B cell (primary cell): ENCODE data around the gene ARHGAP26. TPM values are rescaled to one million over a fixed set of nuclear protein-coding genes. Genes with fewer than 3 reads are reported as not detected.

Experiments
- ATAC-seq: fragments of 200-7000 bp; cut with Tn5 transposase; one replicate; pipeline ENCODE4 v1.10.0; 2021; ENCODE audit warnings: low read depth, mild to moderate bottlenecking, moderate number of reproducible peaks, moderate library complexity
- CTCF ChIA-PET: fragments of 350-600 bp; sonication (Branson Sonifier 250); formaldehyde crosslinking; loops from one replicate; lab custom pipeline; 2021; ENCODE audit warnings: antibody characterized with exemption, inconsistent platforms; lab: Charles Lee
- POLR2A ChIA-PET: fragments of 350-600 bp; sonication (Branson Sonifier 250); formaldehyde crosslinking; loops from one replicate; lab custom pipeline; 2021; ENCODE audit warnings: antibody characterized with exemption; lab: Charles Lee
- DNase-seq: peaks from one replicate; pipeline ENCODE4 v3.0.0; 2013
- H2AFZ ChIP-seq: 2 replicates; pipeline ENCODE4 v1.6.1; 2012; ENCODE audit warnings: mild to moderate bottlenecking, low read depth, low read length; ENCODE audit not compliant: insufficient read depth, poor library complexity, severe bottlenecking
- H3K27ac ChIP-seq, 2 donors: 1 replicate in 1 of 2; 2 replicates in 1 of 2; pipeline ENCODE4 v1.5.1; 2012 to 2013; ENCODE audit warnings: low read length in 2 of 2, mild to moderate bottlenecking in 2 of 2, moderate library complexity in 1 of 2
- H3K27me3 ChIP-seq, 4 experiments: fragments of 200-600 bp in 1 of 4; sonication (generic) in 1 of 4; replicated peaks in 1 of 4; 1 replicate in 2 of 4; 2 replicates in 2 of 4; pipeline versions ENCODE4 v1.6.1 to v1.7.0; 2013 to 2016; ENCODE audit warnings: low read length in 3 of 4, mild to moderate bottlenecking in 2 of 4, mixed read lengths in 1 of 4, moderate library complexity in 1 of 4; ENCODE audit not compliant: insufficient read depth in 4 of 4, control insufficient read depth in 3 of 4; ENCODE audit errors: control extremely low read depth in 1 of 4
- H3K36me3 ChIP-seq, 2 experiments: replicated peaks in 1 of 2; 1 replicate in 1 of 2; 2 replicates in 1 of 2; pipeline versions ENCODE4 v1.6.1 to v1.7.1; 2013; ENCODE audit warnings: low read length in 1 of 2; ENCODE audit not compliant: insufficient read depth in 2 of 2, control insufficient read depth in 1 of 2; ENCODE audit errors: control extremely low read depth in 1 of 2, extremely low read depth in 1 of 2
- H3K4me1 ChIP-seq, 2 donors: fragments of 200-600 bp in 1 of 2; sonication (generic) in 1 of 2; 1 replicate in 1 of 2; 2 replicates in 1 of 2; pipeline versions ENCODE4 v1.5.1 to v1.6.1; 2013 to 2017; ENCODE audit warnings: low read length in 2 of 2; ENCODE audit not compliant: control insufficient read depth in 2 of 2, insufficient read depth in 2 of 2
- H3K4me2 ChIP-seq: replicated peaks from 2 replicates; pipeline ENCODE3; 2012; ENCODE audit warnings: mild to moderate bottlenecking, low read depth, low read length; ENCODE audit not compliant: poor library complexity, severe bottlenecking
- H3K4me3 ChIP-seq, 5 experiments: fragments of 200-600 bp in 1 of 5; sonication (generic) in 1 of 5; 1 replicate in 3 of 5; 2 replicates in 2 of 5; pipeline versions ENCODE4 v1.5.1 to v1.7.0; 2011 to 2016; ENCODE audit warnings: low read length in 4 of 5, mild to moderate bottlenecking in 4 of 5, low read depth in 2 of 5, control low read depth in 1 of 5, moderate library complexity in 1 of 5; ENCODE audit not compliant: insufficient read depth in 1 of 5; ENCODE audit errors: control extremely low read depth in 1 of 5, extremely low read depth in 1 of 5
- H3K79me2 ChIP-seq: fragments of 200-600 bp; sonication (generic); one replicate; pipeline ENCODE4 v1.6.0; 2016; ENCODE audit warnings: low read length; ENCODE audit not compliant: control insufficient read depth, insufficient read depth
- H3K9ac ChIP-seq: fragments of 200-600 bp; sonication (generic); 2 replicates; pipeline ENCODE4 v1.6.1; 2017; ENCODE audit warnings: mild to moderate bottlenecking, low read length, moderate library complexity
- H3K9me3 ChIP-seq, 3 donors: one replicate each; pipeline versions ENCODE4 v1.6.1 to v1.7.1; 2013; ENCODE audit warnings: low read length in 2 of 3; ENCODE audit not compliant: control insufficient read depth in 2 of 3, insufficient read depth in 1 of 3; ENCODE audit errors: control extremely low read depth in 1 of 3
- H4K20me1 ChIP-seq: 2 replicates; pipeline ENCODE4 v1.6.0; 2012; ENCODE audit warnings: mild to moderate bottlenecking, low read length; ENCODE audit not compliant: insufficient read depth, control insufficient read depth, poor library complexity, severe bottlenecking
- H3K27ac Mint-ChIP-seq: one replicate; pipeline ENCODE4 v1.8.0; 2021; ENCODE audit warnings: mixed read lengths
- H3K27me3 Mint-ChIP-seq: one replicate; pipeline ENCODE4 v1.8.0; 2021; ENCODE audit warnings: mixed read lengths
- H3K4me1 Mint-ChIP-seq: one replicate; pipeline ENCODE4 v1.8.0; 2021; ENCODE audit warnings: mixed read lengths
- H3K4me3 Mint-ChIP-seq: one replicate; pipeline ENCODE4 v1.8.0; 2021; ENCODE audit warnings: mixed read lengths
- H3K9me3 Mint-ChIP-seq: one replicate; pipeline ENCODE4 v1.8.0; 2022; ENCODE audit warnings: mixed read lengths; ENCODE audit not compliant: insufficient read depth
- CTCF ChIP-seq: fragments of 200-600 bp; IDR thresholded peaks from one replicate; pipeline ENCODE4 v1.8.0; 2022; ENCODE audit warnings: antibody characterized with exemption, mild to moderate bottlenecking
- EZH2 ChIP-seq: IDR thresholded peaks from 2 replicates; pipeline ENCODE4 v1.6.1; 2012; ENCODE audit warnings: borderline replicate concordance, low read depth, mild to moderate bottlenecking, moderate library complexity, low read length; ENCODE audit not compliant: insufficient read depth, poor library complexity, severe bottlenecking
- WGBS: methylation state at CpG from one replicate; pipeline ENCODE4 v1.1.5; 2013; ENCODE audit warnings: missing lambda C conversion rate; ENCODE audit not compliant: insufficient coverage; 5-methylcytosine and 5-hydroxymethylcytosine counted together
- intact Hi-C: fragments of 100-400 bp; cut with micrococcal nuclease; formaldehyde crosslinking; loops from one replicate; pipeline ENCODE4 v1.10.0; 2022
- polyA plus RNA-seq: library from polyadenylated mRNA; depleted of rRNA; stranded (reverse); fragments of >200 nt; gene quantifications from 2 replicates; pipeline ENCODE4 v1.2.3, GENCODE V29; 2012
- total RNA-seq, 2 donors: library from RNA; stranded (reverse); fragments of 120-200 nt in 1 of 2; gene quantifications; 1 replicate in 1 of 2; 2 replicates in 1 of 2; pipeline versions ENCODE4 v1.2.3 to v1.2.4, GENCODE V29; 2013 to 2022

Gene ARHGAP26
- total and polyA plus RNA-seq, 2 donors (not counting 1 experiment from before 2014, with no cell fraction given) = 1.8 to 22.5 TPM

GRCh38 chr5:143227301-143227700, 457.1 kb downstream of the ARHGAP26 start:
- Histone ChIP-seq H3K4me1 (peaks cover 29% of the 10 kb centered on the region in 2 donors), H4K20me1 (no peaks in the 10 kb centered on the region), H3K9me3 (no peaks in the 10 kb centered on the region), H3K36me3 (no peaks in the 10 kb centered on the region), H3K4me2 (no peak overlapping the region), H3K79me2 (no peaks in the 10 kb centered on the region), H3K27me3 (no peaks in the 10 kb centered on the region), H3K27ac (no peak overlapping the region), H3K9ac (no peak overlapping the region), H2AFZ (no peak overlapping the region), H3K4me3 (no peak overlapping the region)
- Mint-ChIP-seq H3K9me3 (no peaks in the 10 kb centered on the region), H3K27me3 (no peaks in the 10 kb centered on the region), H3K27ac (no peak overlapping the region), H3K4me1 (peaks cover 34% of the 10 kb centered on the region), H3K4me3 (no peak overlapping the region)
- intact Hi-C loops = no loop called here
- CTCF ChIA-PET = interaction anchor here (0.8 to 1.9 kb wide), 2 partner anchors 11 to 591 kb away, joined by 3 to 4 read pairs; no protein-coding TSS in a partner anchor
- DNase-seq (no peak), ATAC-seq (no peak)
- 100% methylated on average over 4 of the region's 6 CpGs for WGBS
- POLR2A ChIA-PET = no interaction called here
- TF ChIP-seq CTCF = no peak
- TF ChIP-seq EZH2 = no peak

GRCh38 chr5:143228597-143229293, 458.6 kb downstream of the ARHGAP26 start:
- POLR2A ChIA-PET = no interaction called here
- Histone ChIP-seq H4K20me1 (no peaks in the 10 kb centered on the region), H2AFZ (peak overlapping the region; percentile 62), H3K9me3 (no peaks in the 10 kb centered on the region), H3K4me1 (peaks cover 15 to 16% of the 10 kb centered on the region in 2 donors), H3K4me3 (no peak overlapping the region), H3K79me2 (no peaks in the 10 kb centered on the region), H3K36me3 (no peaks in the 10 kb centered on the region), H3K27ac (no peak overlapping the region), H3K9ac (no peak overlapping the region), H3K27me3 (no peaks in the 10 kb centered on the region), H3K4me2 (no peak overlapping the region)
- no peak for TF ChIP-seq EZH2
- intact Hi-C loops = no loop called here
- Mint-ChIP-seq H3K27ac (no peak overlapping the region), H3K27me3 (no peaks in the 10 kb centered on the region), H3K4me1 (peaks cover 20% of the 10 kb centered on the region), H3K4me3 (no peak overlapping the region), H3K9me3 (no peaks in the 10 kb centered on the region)
- ATAC-seq (no peak), DNase-seq (no peak)
- no CpG with 5 or more reads among the region's 8 CpGs for WGBS
- CTCF ChIA-PET = interaction anchor here (0.9 to 1.9 kb wide), 2 partner anchors 9 to 12 kb away, joined by 3 to 4 read pairs; no protein-coding TSS in a partner anchor
